HCT116 (cell line): ENCODE results near the gene HSD17B7. TPM values are rescaled to one million over a fixed set of nuclear protein-coding genes. Genes with fewer than 3 reads are reported as not detected.
"Not testable (repeated sequence)": the region's sequence is repeated elsewhere in the genome, so short reads cannot be mapped to it uniquely, and the experiment has no call there.

ENCODE experiments used
- ATAC-seq: fragments of 200-7000 bp; cut with Tn5 transposase; 2 replicates; pipeline ENCODE4 v1.9.1; 2020; ENCODE audit warnings: mild to moderate bottlenecking, moderate library complexity
- BruUV-seq: library from RNA; stranded (reverse); fragments of 400-500 nt; replicated peaks from 2 replicates; lab custom pipeline; 2021; lab: Mats Ljungman, UMichigan
- CTCF ChIA-PET: fragments of 300-600 bp; sonication (Branson Sonifier 250); formaldehyde crosslinking; loops from one replicate; lab custom pipeline; 2021; ENCODE audit warnings: antibody characterized with exemption; lab: Charles Lee
- POLR2A ChIA-PET: fragments of 300-600, 350-600 bp; sonication (Branson Sonifier 250); formaldehyde crosslinking; loops from one replicate; lab custom pipeline; 2021; ENCODE audit warnings: antibody characterized with exemption; lab: Charles Lee
- RAD21 ChIA-PET, 2 experiments: fragments of 300-600 bp; sonication (Branson Sonifier 250); formaldehyde crosslinking; loops; one replicate each; lab custom pipeline; 2023; ENCODE audit warnings: low total read pairs in 2 of 2; ENCODE audit not compliant: uncharacterized antibody in 2 of 2, unreplicated experiment in 2 of 2, low non-redundant PET in 1 of 2; lab: Charles Lee
- DNase-seq: peaks from one replicate; pipeline ENCODE4 v3.0.0-alpha.2; 2010; ENCODE audit warnings: low read depth, low spot score
- H2AFZ ChIP-seq: fragments of 200-600 bp; shearing (Covaris generic), sonication (generic); 2 replicates; pipeline ENCODE4 v1.6.1; 2017; ENCODE audit warnings: low read depth, mixed run types, mixed read lengths, antibody characterized with exemption, low read length; ENCODE audit not compliant: poor library complexity, severe bottlenecking
- H3K27ac ChIP-seq: 2 replicates; pipeline ENCODE4 v1.5.1; 2012; ENCODE audit warnings: low read depth, low read length
- H3K27me3 ChIP-seq: fragments of 200-600 bp; sonication (generic); 2 replicates; pipeline ENCODE4 v1.6.1; 2016; ENCODE audit warnings: mixed run types, low read length, mixed read lengths; ENCODE audit not compliant: insufficient read depth
- H3K36me3 ChIP-seq, 2 experiments: fragments of 200-500 bp in 1 of 2; fragments of 200-600 bp in 1 of 2; sonication (Bioruptor generic) in 1 of 2; sonication (generic) in 1 of 2; 2 replicates each; pipeline versions ENCODE4 v1.5.1 to v1.6.1; 2014 to 2016; ENCODE audit warnings: low read length in 2 of 2, inconsistent platforms in 1 of 2, mixed read lengths in 1 of 2, mixed run types in 1 of 2; ENCODE audit not compliant: insufficient read depth in 2 of 2, control insufficient read depth in 1 of 2
- H3K4me1 ChIP-seq, 2 experiments: fragments of 200-600 bp in 1 of 2; sonication (generic) in 1 of 2; 2 replicates each; pipeline versions ENCODE4 v1.5.1 to v1.6.1; 2012 to 2017; ENCODE audit warnings: low read length in 2 of 2, inconsistent platforms in 1 of 2, mild to moderate bottlenecking in 1 of 2, mixed read lengths in 1 of 2, mixed run types in 1 of 2, moderate library complexity in 1 of 2; ENCODE audit not compliant: insufficient read depth in 2 of 2, control insufficient read depth in 1 of 2
- H3K4me2 ChIP-seq: fragments of 200-600 bp; sonication (generic); 2 replicates; pipeline ENCODE4 v1.6.1; 2017; ENCODE audit warnings: mixed run types, low read length, mixed read lengths
- H3K4me3 ChIP-seq, 2 experiments: fragments of 200-600 bp in 1 of 2; sonication (generic) in 1 of 2; replicated peaks in 1 of 2; 2 replicates each; pipeline ENCODE4 v1.5.1; 2011 to 2016; ENCODE audit warnings: low read length in 2 of 2, control low read depth in 1 of 2, low read depth in 1 of 2, mild to moderate bottlenecking in 1 of 2, mixed read lengths in 1 of 2, mixed run types in 1 of 2
- H3K79me2 ChIP-seq: fragments of 200-600 bp; sonication (generic); 2 replicates; pipeline ENCODE4 v1.6.1; 2017; ENCODE audit warnings: mild to moderate bottlenecking, mixed run types, low read length, moderate library complexity, mixed read lengths; ENCODE audit not compliant: insufficient read depth
- H3K9ac ChIP-seq: fragments of 200-600 bp; sonication (generic); 2 replicates; pipeline ENCODE4 v1.6.1; 2016; ENCODE audit warnings: low read length, mixed read lengths
- H3K9me2 ChIP-seq: fragments of 200-600 bp; sonication (generic), shearing (Covaris generic); 2 replicates; pipeline ENCODE4 v1.6.1; 2017; ENCODE audit warnings: mixed run types, mild to moderate bottlenecking, moderate library complexity; ENCODE audit not compliant: insufficient read depth
- H3K9me3 ChIP-seq, 2 experiments: fragments of 200-500 bp in 1 of 2; fragments of 200-600 bp in 1 of 2; sonication (Bioruptor generic) in 1 of 2; sonication (generic) in 1 of 2; 2 replicates each; pipeline ENCODE4 v1.6.1; 2014 to 2017; ENCODE audit warnings: low read length in 2 of 2, mixed read lengths in 2 of 2, inconsistent platforms in 1 of 2, low read depth in 1 of 2, mild to moderate bottlenecking in 1 of 2, mixed run types in 1 of 2, moderate library complexity in 1 of 2; ENCODE audit not compliant: control insufficient read depth in 1 of 2, insufficient read depth in 1 of 2
- H4K20me1 ChIP-seq: fragments of 200-600 bp; sonication (generic), shearing (Covaris generic); 2 replicates; pipeline ENCODE4 v1.6.1; 2017; ENCODE audit warnings: mixed run types, mild to moderate bottlenecking, moderate library complexity; ENCODE audit not compliant: insufficient read depth
- intact Hi-C: fragments of 100-400 bp; cut with micrococcal nuclease; formaldehyde crosslinking; loops from 2 replicates; pipeline ENCODE4 v1.10.0; 2022
- total RNA-seq: library from RNA; stranded (reverse); gene quantifications from one replicate; pipeline ENCODE4 v1.2.1, GENCODE V29; 2021; ENCODE audit not compliant: unreplicated experiment
- TF ChIP-seq, protein P1 (sequence below): IDR thresholded peaks from 2 replicates; pipeline ENCODE4 v1.6.1; 2012; ENCODE audit warnings: low read depth
- TF ChIP-seq, protein P2 (sequence below): IDR thresholded peaks from 2 replicates; pipeline ENCODE4 v1.6.1; 2012

HSD17B7 gene
- total RNA-seq, 1 experiment from 2014 or later = 22.6 TPM

DNA sequence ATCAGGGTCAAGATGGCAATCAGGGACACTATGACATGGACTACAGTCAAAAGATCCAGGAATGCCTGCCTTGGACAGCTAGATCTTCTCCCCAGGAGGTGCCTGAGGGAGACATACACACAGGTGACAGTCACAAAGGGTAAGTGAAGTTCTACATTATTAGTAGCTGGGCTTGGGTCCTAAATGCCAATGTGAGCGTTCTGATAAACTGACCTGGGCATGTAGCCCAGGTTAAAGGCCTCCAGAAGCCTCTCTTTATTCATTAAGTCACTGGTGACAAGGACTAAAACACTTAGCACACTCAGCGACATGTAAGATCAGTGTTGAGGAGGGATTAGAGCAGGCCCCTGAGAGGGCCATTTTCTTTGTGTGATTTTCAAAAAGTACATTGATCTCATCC, 48.9 kb upstream of the HSD17B7 start (continued):
- TF ChIP-seq, protein P1, sequence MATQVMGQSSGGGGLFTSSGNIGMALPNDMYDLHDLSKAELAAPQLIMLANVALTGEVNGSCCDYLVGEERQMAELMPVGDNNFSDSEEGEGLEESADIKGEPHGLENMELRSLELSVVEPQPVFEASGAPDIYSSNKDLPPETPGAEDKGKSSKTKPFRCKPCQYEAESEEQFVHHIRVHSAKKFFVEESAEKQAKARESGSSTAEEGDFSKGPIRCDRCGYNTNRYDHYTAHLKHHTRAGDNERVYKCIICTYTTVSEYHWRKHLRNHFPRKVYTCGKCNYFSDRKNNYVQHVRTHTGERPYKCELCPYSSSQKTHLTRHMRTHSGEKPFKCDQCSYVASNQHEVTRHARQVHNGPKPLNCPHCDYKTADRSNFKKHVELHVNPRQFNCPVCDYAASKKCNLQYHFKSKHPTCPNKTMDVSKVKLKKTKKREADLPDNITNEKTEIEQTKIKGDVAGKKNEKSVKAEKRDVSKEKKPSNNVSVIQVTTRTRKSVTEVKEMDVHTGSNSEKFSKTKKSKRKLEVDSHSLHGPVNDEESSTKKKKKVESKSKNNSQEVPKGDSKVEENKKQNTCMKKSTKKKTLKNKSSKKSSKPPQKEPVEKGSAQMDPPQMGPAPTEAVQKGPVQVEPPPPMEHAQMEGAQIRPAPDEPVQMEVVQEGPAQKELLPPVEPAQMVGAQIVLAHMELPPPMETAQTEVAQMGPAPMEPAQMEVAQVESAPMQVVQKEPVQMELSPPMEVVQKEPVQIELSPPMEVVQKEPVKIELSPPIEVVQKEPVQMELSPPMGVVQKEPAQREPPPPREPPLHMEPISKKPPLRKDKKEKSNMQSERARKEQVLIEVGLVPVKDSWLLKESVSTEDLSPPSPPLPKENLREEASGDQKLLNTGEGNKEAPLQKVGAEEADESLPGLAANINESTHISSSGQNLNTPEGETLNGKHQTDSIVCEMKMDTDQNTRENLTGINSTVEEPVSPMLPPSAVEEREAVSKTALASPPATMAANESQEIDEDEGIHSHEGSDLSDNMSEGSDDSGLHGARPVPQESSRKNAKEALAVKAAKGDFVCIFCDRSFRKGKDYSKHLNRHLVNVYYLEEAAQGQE = no peak
- TF ChIP-seq, protein P2, sequence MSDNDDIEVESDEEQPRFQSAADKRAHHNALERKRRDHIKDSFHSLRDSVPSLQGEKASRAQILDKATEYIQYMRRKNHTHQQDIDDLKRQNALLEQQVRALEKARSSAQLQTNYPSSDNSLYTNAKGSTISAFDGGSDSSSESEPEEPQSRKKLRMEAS = no peak

DNA sequence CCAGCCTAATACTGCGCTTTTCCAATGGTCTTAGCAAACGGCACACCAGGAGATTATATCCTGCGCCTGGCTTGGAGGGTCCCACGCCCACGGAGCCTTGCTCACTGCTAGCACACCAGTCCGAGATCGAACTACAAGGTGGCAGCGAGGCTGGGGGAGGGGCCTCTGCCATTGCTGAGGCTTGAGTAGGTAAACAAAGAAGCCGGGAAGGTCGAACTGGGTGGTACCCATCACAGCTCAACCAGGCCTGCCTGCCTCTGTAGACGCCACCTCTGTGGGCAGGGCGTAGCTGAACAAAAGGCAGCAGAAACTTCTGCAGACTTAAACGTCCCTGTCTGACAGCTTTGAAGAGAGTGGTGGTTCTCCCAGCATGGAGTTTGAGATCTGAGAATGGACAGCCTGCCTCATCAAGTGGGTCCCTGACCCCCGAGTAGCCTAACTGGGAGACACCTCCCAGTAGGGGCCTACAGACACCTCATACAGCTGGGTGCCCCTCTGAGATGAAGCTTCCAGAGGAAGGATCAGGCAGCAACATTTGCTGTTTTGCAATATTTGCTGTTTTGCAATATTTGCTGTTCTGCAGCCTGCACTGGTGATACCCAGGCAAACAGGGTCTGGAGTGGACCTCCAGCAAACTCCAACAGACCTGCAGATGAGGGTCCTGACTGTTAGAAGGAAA, 44.1 kb upstream of the HSD17B7 start:
- intact Hi-C loops, CTCF ChIA-PET, POLR2A ChIA-PET: not testable (repeated sequence)

More for the DNA sequence above, 44.1 kb upstream of the HSD17B7 start:
- H3K9me3 ChIP-seq, H3K4me1 ChIP-seq, H3K36me3 ChIP-seq, H3K27ac ChIP-seq, RAD21 ChIA-PET, DNase-seq, ATAC-seq, H3K27me3 ChIP-seq, H3K9ac ChIP-seq, H2AFZ ChIP-seq, H3K79me2 ChIP-seq, BruUV-seq, H3K9me2 ChIP-seq, H4K20me1 ChIP-seq, H3K4me2 ChIP-seq, H3K4me3 ChIP-seq: not testable (repeated sequence)
